Stimulated activated CD4-positive, alpha-beta T cell treated with anti-CD3 and anti-CD28 coated beads, Interleukin-4, amount 100 ng/mL, for 4 hours (primary cell): Measurements from ENCODE around the gene CYB5B.
A peak's percentile ranks its signal among the peaks of the same experiment; 100 is the strongest.

Experiments
- DNase-seq, 2 experiments: peaks; one replicate each; pipeline ENCODE4 v3.0.0-alpha.2; 2020

The CYB5B gene

GRCh38 chr16:69424053-69424934, at the start of gene CYB5B:
TSS of gene CYB5B (plus strand) at chr16:69424619. CDS start at chr16:69424684, 65 bp downstream.
- DNase-seq, result peak; percentile 88 to 96

GRCh38 chr16:69376393-69377059, 47.9 kb upstream of the CYB5B start:
- DNase-seq, result no peak

- no peak for DNase-seq
Measured at GRCh38 chr16:69378036-69378435, 46.4 kb upstream of the CYB5B start.

GRCh38 chr16:69378760-69379159, 45.7 kb upstream of the CYB5B start:
- DNase-seq, result no peak

- DNase-seq, result no peak
Measured at GRCh38 chr16:69381231-69381630, 43.2 kb upstream of the CYB5B start.

GRCh38 chr16:69382421-69382820, 42.0 kb upstream of the CYB5B start:
- no peak for DNase-seq

- no peak for DNase-seq
Measured at GRCh38 chr16:69384974-69385373, 39.4 kb upstream of the CYB5B start.

- DNase-seq, result no peak
Measured at GRCh38 chr16:69386596-69386995, 37.8 kb upstream of the CYB5B start.

GRCh38 chr16:69393898-69394849, 30.2 kb upstream of the CYB5B start:
- DNase-seq, result no peak

GRCh38 chr16:69395859-69396186, 28.6 kb upstream of the CYB5B start:
- no peak for DNase-seq

- DNase-seq, result peak; percentile 50 to 58
Measured at GRCh38 chr16:69396187-69397061, 28.0 kb upstream of the CYB5B start.

GRCh38 chr16:69397821-69398521, 26.4 kb upstream of the CYB5B start:
- no peak for DNase-seq

GRCh38 chr16:69399361-69399760, 25.1 kb upstream of the CYB5B start:
- no peak for DNase-seq

- no peak for DNase-seq
Measured at GRCh38 chr16:69402439-69402838, 22.0 kb upstream of the CYB5B start.

- DNase-seq, result no peak
Measured at GRCh38 chr16:69404275-69404805, 20.1 kb upstream of the CYB5B start.

- no peak for DNase-seq
Measured at GRCh38 chr16:69405326-69405725, 19.1 kb upstream of the CYB5B start.

- no peak for DNase-seq
Measured at GRCh38 chr16:69405757-69406156, 18.7 kb upstream of the CYB5B start.

GRCh38 chr16:69406780-69407331, 17.6 kb upstream of the CYB5B start:
- no peak for DNase-seq

GRCh38 chr16:69407702-69408323, 16.6 kb upstream of the CYB5B start:
- DNase-seq, result no peak

- no peak for DNase-seq
Measured at GRCh38 chr16:69408475-69408874, 15.9 kb upstream of the CYB5B start.
